GM15510 (cell line): ENCODE results near the gene DNAJC24.

Experiments used
- POLR2A ChIP-seq: IDR thresholded peaks from 3 replicates; pipeline ENCODE4 v1.6.1; 2011; ENCODE audit warnings: borderline replicate concordance; ENCODE audit not compliant: insufficient read length; ENCODE audit errors: extremely low read depth

The DNAJC24 gene, protein sequence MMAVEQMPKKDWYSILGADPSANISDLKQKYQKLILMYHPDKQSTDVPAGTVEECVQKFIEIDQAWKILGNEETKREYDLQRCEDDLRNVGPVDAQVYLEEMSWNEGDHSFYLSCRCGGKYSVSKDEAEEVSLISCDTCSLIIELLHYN

GRCh38 chr11:31369348-31370329 lies at the start of gene DNAJC24, which contains the start of gene DCDC1:
TSS of gene DNAJC24 (plus strand) at chr11:31369860. CDS start at chr11:31370749, 889 bp downstream.
TSS of gene DCDC1 (minus strand) at chr11:31369739. CDS start at chr11:31328280, 41,459 bp downstream.
- TF ChIP-seq POLR2A, result peak; percentile 81

- TF ChIP-seq POLR2A, result no peak
Observed at GRCh38 chr11:31323145-31323544, 46.5 kb upstream of the DNAJC24 start.

- no peak for TF ChIP-seq POLR2A
Observed at GRCh38 chr11:31325160-31325559, 44.5 kb upstream of the DNAJC24 start.

GRCh38 chr11:31326470-31327148 lies 43.1 kb upstream of the DNAJC24 start:
- no peak for TF ChIP-seq POLR2A

- no peak for TF ChIP-seq POLR2A
Observed at GRCh38 chr11:31327417-31327816, 42.2 kb upstream of the DNAJC24 start.

DNA sequence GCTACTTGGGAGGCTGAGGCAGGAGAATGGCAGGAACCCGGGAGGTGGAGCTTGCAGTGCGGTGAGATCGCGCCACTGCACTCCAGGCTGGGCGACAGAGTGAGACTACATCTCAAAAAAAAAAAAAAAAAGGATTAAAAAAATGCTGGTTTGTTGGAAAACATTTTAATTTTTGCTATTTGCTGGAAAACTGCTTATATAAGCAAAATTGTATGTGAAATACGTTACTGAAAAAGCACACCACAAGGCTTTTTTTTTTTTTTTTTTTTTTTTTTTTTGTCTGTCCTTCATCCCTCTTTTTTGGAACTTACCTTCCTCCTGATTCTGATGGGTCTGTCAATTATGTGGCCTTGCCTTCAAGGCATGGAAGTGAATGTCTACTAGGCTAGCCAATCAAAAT lies 41.0 kb upstream of the DNAJC24 start:
- no peak for TF ChIP-seq POLR2A

GRCh38 chr11:31337806-31338205 lies 31.9 kb upstream of the DNAJC24 start:
- TF ChIP-seq POLR2A, result no peak

DNA sequence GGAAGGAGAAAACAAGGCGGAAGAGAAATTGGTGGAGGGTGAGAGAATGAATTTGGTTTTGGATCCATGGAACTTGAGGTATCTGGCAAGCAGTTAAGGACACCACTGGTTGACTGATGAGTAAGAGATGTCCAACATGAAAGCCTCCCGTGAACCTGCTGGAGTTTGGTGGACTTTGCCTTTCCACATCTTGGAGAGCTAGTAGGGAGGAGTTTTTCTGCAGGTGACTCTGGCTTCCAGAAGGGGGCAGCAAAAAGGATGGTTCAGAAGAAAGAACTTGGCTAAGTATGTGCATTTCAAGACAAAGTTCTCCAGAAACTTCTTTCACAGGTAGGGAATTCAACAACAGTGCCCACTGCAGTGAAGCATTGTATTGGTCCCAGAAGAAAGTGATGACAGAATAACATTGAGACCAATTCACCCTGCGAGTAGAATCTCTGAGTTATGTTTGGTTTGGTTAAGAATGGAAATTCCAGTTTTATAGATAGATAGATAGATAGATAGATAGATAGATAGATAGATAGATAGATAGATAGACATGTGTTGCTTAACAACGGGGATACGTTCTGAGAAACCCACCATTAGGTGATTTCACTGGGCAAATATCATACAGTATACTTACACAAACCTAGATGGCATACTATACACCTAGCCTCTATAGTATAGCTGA lies 28.6 kb upstream of the DNAJC24 start:
- no peak for TF ChIP-seq POLR2A

DNA sequence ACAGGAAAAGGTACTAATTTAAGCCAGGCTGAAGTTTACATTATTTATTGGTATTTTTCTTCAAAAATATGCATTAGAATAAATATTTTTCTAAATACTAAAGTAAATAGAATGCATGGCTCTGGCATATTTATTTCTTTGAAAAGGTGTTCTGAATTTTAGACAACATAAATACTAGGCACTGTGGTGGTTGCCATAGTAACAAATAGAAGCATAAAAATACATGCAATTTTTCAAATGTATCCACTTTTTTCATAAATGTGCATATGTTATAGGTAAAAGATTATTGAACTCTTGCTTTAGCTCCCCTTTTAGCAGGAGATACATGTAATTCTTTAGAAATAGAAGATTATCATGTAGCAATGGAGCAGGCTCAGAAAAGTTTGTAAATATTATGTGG lies 18.5 kb upstream of the DNAJC24 start:
- no peak for TF ChIP-seq POLR2A

DNA sequence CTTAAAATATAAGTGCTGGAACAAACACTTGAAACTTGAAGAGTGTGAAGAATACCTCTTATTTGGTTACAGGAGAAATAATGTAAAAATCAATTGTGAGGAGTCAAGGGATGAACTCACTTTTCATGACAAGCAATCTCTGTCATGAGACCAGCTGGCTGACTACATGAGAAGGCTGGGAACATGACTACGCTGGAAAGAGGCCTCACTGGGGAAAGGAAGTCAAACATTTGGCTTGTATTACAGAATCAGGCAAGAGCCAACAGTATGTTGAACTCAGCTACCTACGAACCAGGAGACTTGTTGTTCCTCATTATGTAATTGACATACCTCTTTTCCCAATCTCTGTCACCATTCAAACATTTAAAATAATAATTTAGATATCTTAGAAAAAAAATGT lies 14.5 kb upstream of the DNAJC24 start:
- no peak for TF ChIP-seq POLR2A

DNA sequence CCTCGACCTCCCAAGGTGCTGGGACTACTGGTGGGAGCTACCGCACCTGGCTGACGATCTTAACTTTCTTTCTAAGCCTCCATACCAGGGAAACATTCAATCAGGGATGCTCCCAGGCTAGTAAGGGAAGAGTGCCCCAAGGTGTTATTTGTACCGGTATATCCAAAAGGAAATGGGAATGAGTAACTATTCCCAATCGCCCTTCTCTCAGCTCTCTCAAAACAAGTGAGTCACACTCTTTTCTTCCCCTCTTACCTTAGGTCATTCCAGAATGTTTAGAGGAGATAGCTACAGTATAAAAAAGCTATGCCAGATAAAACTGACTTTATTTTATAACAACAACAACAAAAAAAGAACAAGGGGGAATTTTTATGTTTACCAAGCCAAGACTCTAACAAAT lies 13.8 kb upstream of the DNAJC24 start:
- no peak for TF ChIP-seq POLR2A

DNA sequence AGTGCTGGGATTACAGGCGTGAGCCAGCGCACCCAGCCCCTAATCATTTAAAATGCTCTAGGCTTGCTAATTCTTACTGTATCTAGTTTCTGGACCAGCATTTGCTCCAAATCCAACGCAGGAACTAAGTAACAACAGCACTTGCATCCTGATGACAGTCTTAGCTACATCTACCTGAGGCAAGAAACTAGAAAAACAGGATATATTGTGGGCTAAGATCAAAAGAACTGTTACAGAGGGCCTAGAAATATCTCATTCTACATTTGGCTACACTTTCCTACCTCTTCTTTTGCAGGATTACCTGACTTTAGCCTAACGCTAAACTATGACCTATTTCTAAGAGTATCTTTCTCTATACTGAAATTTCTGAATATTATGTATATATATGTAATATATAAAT lies 7.9 kb upstream of the DNAJC24 start:
- TF ChIP-seq POLR2A, result no peak

DNA sequence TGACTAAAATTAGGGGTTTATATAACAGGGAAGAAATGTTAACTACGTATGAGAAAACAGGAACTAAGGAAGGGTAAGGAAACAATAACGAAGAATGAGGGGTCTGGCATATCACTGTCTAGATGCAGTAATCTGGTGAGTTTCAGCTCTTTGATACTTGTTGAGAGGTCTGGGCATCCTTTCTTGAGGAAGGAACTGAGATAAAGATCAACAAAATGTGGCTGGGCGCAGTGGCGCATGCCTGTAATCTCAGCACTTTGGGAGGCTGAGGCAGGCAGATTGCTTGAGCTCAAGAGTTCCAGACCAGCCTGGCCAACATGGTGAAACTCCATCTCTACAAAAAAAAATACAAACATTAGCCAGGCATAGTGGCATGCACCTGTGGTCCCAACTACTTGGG lies 2.9 kb upstream of the DNAJC24 start:
- no peak for TF ChIP-seq POLR2A

- no peak for TF ChIP-seq POLR2A
Observed at GRCh38 chr11:31375879-31376278, 6.2 kb downstream of the DNAJC24 start.

DNA sequence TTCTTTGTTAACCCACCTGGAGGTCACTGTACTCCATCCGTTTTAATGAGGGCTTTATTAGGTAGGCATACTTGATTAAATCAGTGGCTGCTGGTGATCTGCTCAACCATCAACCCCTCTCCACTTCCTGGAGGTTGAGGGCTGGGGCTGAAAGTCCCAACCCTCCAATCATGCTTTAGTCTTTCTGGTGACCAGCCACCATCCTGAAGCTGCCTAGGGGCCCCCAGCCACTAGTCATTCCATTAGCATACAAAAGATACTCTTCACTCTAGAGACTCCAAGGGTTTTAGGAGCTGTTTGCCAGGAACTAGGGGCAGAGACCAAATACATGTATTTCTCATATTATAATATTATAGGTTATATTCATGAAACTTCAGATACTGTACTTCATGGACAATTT lies 13.5 kb downstream of the DNAJC24 start:
- TF ChIP-seq POLR2A, result no peak

GRCh38 chr11:31387379-31387778 lies 17.7 kb downstream of the DNAJC24 start:
- no peak for TF ChIP-seq POLR2A
